Keratinocyte (primary cell): ENCODE measurements around the gene RNASE2. TPM values are rescaled to one million over a fixed set of nuclear protein-coding genes. Genes with fewer than 3 reads are reported as not detected.

Source experiments
- DNase-seq: peaks from one replicate; pipeline ENCODE4 v3.0.0-alpha.2; 2011; ENCODE audit warnings: low read depth, missing footprints, low spot score
- FAIRE-seq: peaks from 2 replicates; lab custom pipeline; 2011; peaks lifted over from hg19 to GRCh38; lab: Jason Lieb, UNC
- H2AFZ ChIP-seq: 2 replicates; pipeline ENCODE4 v1.6.0; 2012; ENCODE audit warnings: low read length, control low read depth, inconsistent platforms; ENCODE audit not compliant: control insufficient read depth
- H3K27ac ChIP-seq: 2 replicates; pipeline ENCODE4 v1.5.1; 2011; ENCODE audit warnings: low read length; ENCODE audit not compliant: control insufficient read depth, insufficient read depth
- H3K27me3 ChIP-seq: 3 replicates; pipeline ENCODE4 v1.6.0; 2011; ENCODE audit warnings: low read length; ENCODE audit not compliant: control insufficient read depth, insufficient read depth; ENCODE audit errors: extremely low read depth
- H3K36me3 ChIP-seq, 2 experiments: 2 replicates in 1 of 2; 3 replicates in 1 of 2; pipeline ENCODE4 v1.5.1; 2011; ENCODE audit warnings: low read length in 2 of 2, mild to moderate bottlenecking in 1 of 2; ENCODE audit not compliant: control insufficient read depth in 2 of 2, insufficient read depth in 2 of 2; ENCODE audit errors: extremely low read depth in 1 of 2
- H3K4me1 ChIP-seq: 3 replicates; pipeline ENCODE4 v1.5.1; 2011; ENCODE audit warnings: low read length; ENCODE audit not compliant: control insufficient read depth, insufficient read depth; ENCODE audit errors: extremely low read depth
- H3K4me2 ChIP-seq: 3 replicates; pipeline ENCODE4 v1.6.0; 2011; ENCODE audit warnings: low read depth, low read length; ENCODE audit not compliant: control insufficient read depth, insufficient read depth; ENCODE audit errors: extremely low read depth
- H3K4me3 ChIP-seq, 3 experiments: fragments of 200-600 bp in 1 of 3; sonication (generic) in 1 of 3; 2 replicates in 2 of 3; 3 replicates in 1 of 3; pipeline ENCODE4 v1.5.1; 2011 to 2016; ENCODE audit warnings: low read length in 3 of 3, mild to moderate bottlenecking in 3 of 3, control low read depth in 2 of 3, inconsistent platforms in 1 of 3, low read depth in 1 of 3, mixed read lengths in 1 of 3, mixed run types in 1 of 3, moderate library complexity in 1 of 3; ENCODE audit not compliant: control insufficient read depth in 2 of 3, insufficient read depth in 2 of 3; ENCODE audit errors: extremely low read depth in 1 of 3
- H3K79me2 ChIP-seq: 2 replicates; pipeline ENCODE4 v1.6.0; 2012; ENCODE audit warnings: low read length; ENCODE audit not compliant: control insufficient read depth, insufficient read depth
- H3K9ac ChIP-seq: 3 replicates; pipeline ENCODE4 v1.6.0; 2011; ENCODE audit warnings: low read length; ENCODE audit not compliant: control insufficient read depth, insufficient read depth; ENCODE audit errors: extremely low read depth
- H3K9me1 ChIP-seq: 3 replicates; pipeline ENCODE4 v1.6.0; 2011; ENCODE audit warnings: low read length; ENCODE audit not compliant: control insufficient read depth, insufficient read depth; ENCODE audit errors: extremely low read depth
- H3K9me3 ChIP-seq: 2 replicates; pipeline ENCODE4 v1.5.1; 2012; ENCODE audit warnings: low read depth, low read length; ENCODE audit not compliant: control insufficient read depth
- H4K20me1 ChIP-seq: 3 replicates; pipeline ENCODE4 v1.6.0; 2011; ENCODE audit warnings: low read length; ENCODE audit not compliant: control insufficient read depth, insufficient read depth; ENCODE audit errors: extremely low read depth
- EZH2 ChIP-seq: IDR thresholded peaks from one replicate; pipeline ENCODE4 v1.6.1; 2012; ENCODE audit warnings: inconsistent platforms, mild to moderate bottlenecking, low read length, moderate library complexity
- dilution Hi-C: fragments of 300-500 bp; cut with MboI; formaldehyde crosslinking; loops from one replicate; pipeline ENCODE4 v1.7.0; 2020; ENCODE audit warnings: low sequenced_read_pairs; ENCODE audit not compliant: extremely low pct_ligation_motif_present
- polyA plus RNA-seq, 5 experiments: library from polyadenylated mRNA; depleted of rRNA in 3 of 5; stranded (reverse) in 3 of 5; stranded (forward) in 1 of 5; unstranded in 1 of 5; fragments of >200 nt; gene quantifications; 1 replicate in 1 of 5; 2 replicates in 3 of 5; 3 replicates in 1 of 5; pipeline versions ENCODE4 v1.2.1 to v1.2.3, GENCODE V29; 2011 to 2012; ENCODE audit warnings: missing spikeins in 2 of 5, low read depth in 1 of 5, low replicate concordance in 1 of 5
- TF ChIP-seq, protein P1 (sequence below), 3 experiments: IDR thresholded peaks in 1 of 3; conservative IDR thresholded peaks in 1 of 3; optimal IDR thresholded peaks in 1 of 3; 2 replicates in 2 of 3; 3 replicates in 1 of 3; pipeline versions ENCODE3 to v1.5.1; 2011; ENCODE audit warnings: low read length in 3 of 3, mild to moderate bottlenecking in 3 of 3, moderate library complexity in 2 of 3, control low read depth in 1 of 3, inconsistent platforms in 1 of 3; ENCODE audit not compliant: insufficient read depth in 2 of 3; ENCODE audit errors: extremely low read depth in 1 of 3

The RNASE2 gene
- polyA plus RNA-seq, 1 donor (not counting 4 experiments of a cell fraction or from before 2014, with no cell fraction given): not detected

DNA sequence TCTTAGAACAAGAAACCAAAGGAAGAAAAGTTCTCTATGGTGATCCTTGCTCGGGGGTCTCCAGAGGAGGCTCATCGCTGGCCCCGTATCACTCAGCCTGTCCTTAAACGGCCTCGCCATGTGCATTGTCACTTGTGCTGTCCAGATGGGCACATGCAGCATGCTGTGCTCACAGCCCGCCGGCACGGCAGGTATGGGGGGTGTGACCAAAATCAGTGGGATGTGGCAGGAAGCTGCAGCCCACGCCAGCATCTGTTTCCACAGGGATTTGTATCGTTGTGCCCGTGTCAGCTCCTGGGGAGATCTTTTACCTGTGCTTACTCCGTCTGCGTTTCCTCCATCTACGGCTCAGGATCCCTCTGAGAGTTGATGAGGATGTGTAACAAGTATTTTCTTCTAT is 41.2 kb downstream of the RNASE2 start:
- no peak for TF ChIP-seq EZH2
- TF ChIP-seq, protein P1, sequence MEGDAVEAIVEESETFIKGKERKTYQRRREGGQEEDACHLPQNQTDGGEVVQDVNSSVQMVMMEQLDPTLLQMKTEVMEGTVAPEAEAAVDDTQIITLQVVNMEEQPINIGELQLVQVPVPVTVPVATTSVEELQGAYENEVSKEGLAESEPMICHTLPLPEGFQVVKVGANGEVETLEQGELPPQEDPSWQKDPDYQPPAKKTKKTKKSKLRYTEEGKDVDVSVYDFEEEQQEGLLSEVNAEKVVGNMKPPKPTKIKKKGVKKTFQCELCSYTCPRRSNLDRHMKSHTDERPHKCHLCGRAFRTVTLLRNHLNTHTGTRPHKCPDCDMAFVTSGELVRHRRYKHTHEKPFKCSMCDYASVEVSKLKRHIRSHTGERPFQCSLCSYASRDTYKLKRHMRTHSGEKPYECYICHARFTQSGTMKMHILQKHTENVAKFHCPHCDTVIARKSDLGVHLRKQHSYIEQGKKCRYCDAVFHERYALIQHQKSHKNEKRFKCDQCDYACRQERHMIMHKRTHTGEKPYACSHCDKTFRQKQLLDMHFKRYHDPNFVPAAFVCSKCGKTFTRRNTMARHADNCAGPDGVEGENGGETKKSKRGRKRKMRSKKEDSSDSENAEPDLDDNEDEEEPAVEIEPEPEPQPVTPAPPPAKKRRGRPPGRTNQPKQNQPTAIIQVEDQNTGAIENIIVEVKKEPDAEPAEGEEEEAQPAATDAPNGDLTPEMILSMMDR (optimal IDR thresholded peaks at IDR 0.05 in 1 of 3, IDR thresholded peaks at IDR 0.05 in 1 of 3, conservative IDR thresholded peaks at IDR 0.05 in 1 of 3; ENCODE audit: extremely low read depth in 1 of 3, insufficient read depth in 2 of 3, low read length in 3 of 3): no peak
- peaks cover 17% of the 10 kb centered on the region for H3K4me1 ChIP-seq
- no peaks in the 10 kb centered on the region for H4K20me1 ChIP-seq
- H3K9me3 ChIP-seq: no peaks in the 10 kb centered on the region
- H3K36me3 ChIP-seq: peaks cover 23 to 34% of the 10 kb centered on the region in 2 experiments
- H3K79me2 ChIP-seq: peaks cover 9% of the 10 kb centered on the region
- no peak overlapping the region for H3K9ac ChIP-seq
- DNase-seq (no peak), FAIRE-seq (no peak)
- no peaks in the 10 kb centered on the region for H3K27me3 ChIP-seq
- no peaks in the 10 kb centered on the region for H3K9me1 ChIP-seq
- H3K27ac ChIP-seq: no peak overlapping the region
- no peak overlapping the region for H3K4me2 ChIP-seq
- H3K4me3 ChIP-seq: no peak overlapping the region
- dilution Hi-C loops: no loop called here
- no peak overlapping the region for H2AFZ ChIP-seq

DNA sequence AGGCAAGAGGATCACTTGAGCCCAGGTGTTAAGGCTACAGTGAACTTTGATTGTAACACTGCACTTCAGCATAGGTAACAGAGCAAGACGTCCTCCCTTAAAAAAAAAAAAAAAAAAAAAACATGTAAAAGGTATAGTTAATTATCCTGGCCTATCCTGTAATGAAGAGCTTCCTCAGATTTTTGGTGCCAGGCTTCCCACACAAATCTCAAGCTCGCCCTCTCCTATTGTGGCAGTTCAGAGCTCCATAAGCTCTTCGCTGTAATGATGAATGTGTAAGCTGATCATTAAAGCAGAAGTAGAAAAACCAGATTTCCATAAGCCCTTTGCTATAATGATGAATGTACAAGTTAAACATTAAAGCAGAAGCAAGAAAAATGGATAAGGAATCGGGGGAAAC is 41.8 kb downstream of the RNASE2 start:
- DNase-seq (no peak), FAIRE-seq (no peak)
- peaks cover 17% of the 10 kb centered on the region for H3K4me1 ChIP-seq
- peaks cover 22 to 30% of the 10 kb centered on the region in 2 experiments for H3K36me3 ChIP-seq
- dilution Hi-C loops: no loop called here
- H3K4me3 ChIP-seq: no peak overlapping the region
- H2AFZ ChIP-seq: no peak overlapping the region
- TF ChIP-seq, protein P1 (optimal IDR thresholded peaks at IDR 0.05 in 1 of 3, IDR thresholded peaks at IDR 0.05 in 1 of 3, conservative IDR thresholded peaks at IDR 0.05 in 1 of 3; ENCODE audit: extremely low read depth in 1 of 3, insufficient read depth in 2 of 3, low read length in 3 of 3): no peak
- TF ChIP-seq EZH2: no peak
- H3K4me2 ChIP-seq: no peak overlapping the region
- peaks cover 3% of the 10 kb centered on the region for H3K79me2 ChIP-seq
- no peaks in the 10 kb centered on the region for H3K9me1 ChIP-seq
- H4K20me1 ChIP-seq: no peaks in the 10 kb centered on the region
- no peak overlapping the region for H3K9ac ChIP-seq
- no peaks in the 10 kb centered on the region for H3K9me3 ChIP-seq
- no peaks in the 10 kb centered on the region for H3K27me3 ChIP-seq
- H3K27ac ChIP-seq: no peak overlapping the region
